BLaER1 (cell line): ENCODE measurements around the gene IRX3.

ENCODE experiments used
- H3K27ac ChIP-seq: shearing (Covaris generic); formaldehyde crosslinking; 2 replicates; pipeline ENCODE4 v1.8.1; 2022
- H3K27me3 ChIP-seq: shearing (Covaris generic); formaldehyde crosslinking; 2 replicates; pipeline ENCODE4 v1.8.1; 2022
- H3K36me3 ChIP-seq: shearing (Covaris generic); formaldehyde crosslinking; 2 replicates; pipeline ENCODE4 v1.8.1; 2022
- H3K4me1 ChIP-seq: shearing (Covaris generic); formaldehyde crosslinking; 2 replicates; pipeline ENCODE4 v1.8.1; 2022
- H3K4me2 ChIP-seq: shearing (Covaris generic); formaldehyde crosslinking; 2 replicates; pipeline ENCODE4 v1.8.1; 2022
- H3K4me3 ChIP-seq: shearing (Covaris generic); formaldehyde crosslinking; 2 replicates; pipeline ENCODE4 v1.8.1; 2022
- H3K9ac ChIP-seq: shearing (Covaris generic); formaldehyde crosslinking; 2 replicates; pipeline ENCODE4 v1.8.1; 2022
- H3K9me3 ChIP-seq: shearing (Covaris generic); formaldehyde crosslinking; 2 replicates; pipeline ENCODE4 v1.8.1; 2022
- H4K20me1 ChIP-seq: shearing (Covaris generic); formaldehyde crosslinking; 2 replicates; pipeline ENCODE4 v1.8.1; 2022
- Cebpa-rat ChIP-seq: shearing (Covaris generic); IDR thresholded peaks from 2 replicates; pipeline ENCODE4 v1.8.1; 2022

The IRX3 gene

GRCh38 chr16:54291656-54292487 lies 5.3 kb upstream of the IRX3 start:
- Histone ChIP-seq H3K4me3 (no peak overlapping the region), H3K9me3 (peaks cover 20% of the 10 kb centered on the region; the same call in 1 of the 2 replicates), H3K4me2 (no peak overlapping the region), H3K9ac (no peak overlapping the region), H3K27me3 (peaks cover 68% of the 10 kb centered on the region), H3K4me1 (peaks cover 9% of the 10 kb centered on the region), H4K20me1 (peaks cover 39% of the 10 kb centered on the region), H3K36me3 (no peaks in the 10 kb centered on the region), H3K27ac (no peak overlapping the region)
- no peak for TF ChIP-seq Cebpa-rat

- H3K9ac ChIP-seq: no peak overlapping the region
- no peak overlapping the region for H3K27ac ChIP-seq
- peaks cover 77% of the 10 kb centered on the region for H3K27me3 ChIP-seq
- H3K9me3 ChIP-seq: peaks cover 19% of the 10 kb centered on the region; the same call in 1 of the 2 replicates
- H4K20me1 ChIP-seq: peaks cover 47% of the 10 kb centered on the region
- peaks cover 16% of the 10 kb centered on the region for H3K4me1 ChIP-seq
- no peak for TF ChIP-seq Cebpa-rat
- H3K4me2 ChIP-seq: no peak overlapping the region
- no peaks in the 10 kb centered on the region for H3K36me3 ChIP-seq
- no peak overlapping the region for H3K4me3 ChIP-seq
These were observed 4.5 kb upstream of the IRX3 start for GRCh38 chr16:54290833-54291655.

DNA sequence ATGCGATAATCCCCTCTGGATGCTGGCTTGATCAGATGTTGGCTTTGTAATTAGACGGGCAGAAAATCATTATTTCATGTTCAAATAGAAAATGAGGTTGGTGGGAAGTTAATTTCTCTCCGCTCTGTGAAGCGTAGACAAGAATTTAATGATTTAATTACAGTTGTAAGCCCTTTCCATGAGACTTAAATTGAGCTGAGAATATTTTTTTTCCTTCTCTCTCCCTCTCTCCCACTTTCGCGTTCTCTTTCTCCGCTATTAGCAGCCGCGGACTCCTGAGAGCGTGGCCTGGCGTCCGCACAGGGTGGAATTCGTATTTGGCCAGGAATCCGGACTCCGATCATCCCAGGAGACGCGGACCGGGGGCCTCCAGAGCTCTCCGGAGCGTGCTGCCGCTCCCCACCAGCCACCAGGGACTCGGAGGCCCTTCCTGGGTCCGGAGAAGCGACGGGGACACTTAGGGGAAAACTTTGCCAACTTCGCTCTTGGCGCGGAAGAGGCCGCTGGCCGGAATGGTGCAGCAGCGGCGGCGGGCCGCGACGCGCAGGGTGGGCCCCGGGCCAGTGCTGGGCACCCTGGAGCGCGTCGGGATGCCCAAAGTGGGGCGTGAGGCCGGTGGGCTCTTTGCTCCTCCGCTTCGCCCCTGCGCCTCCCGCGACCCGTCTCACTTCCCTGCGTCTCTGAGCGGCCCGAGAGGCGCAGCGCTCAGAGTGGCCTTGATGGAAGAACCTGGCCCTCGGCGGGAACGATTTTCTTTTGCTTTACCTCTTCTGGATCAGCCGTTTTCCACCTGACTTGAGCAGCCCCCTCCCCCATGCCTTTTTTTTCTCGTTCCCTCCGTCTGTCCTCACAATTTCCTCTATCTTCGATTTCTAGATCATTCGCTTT lies 3.6 kb upstream of the IRX3 start:
- H4K20me1 ChIP-seq: peaks cover 56% of the 10 kb centered on the region
- H3K9me3 ChIP-seq: peaks cover 24% of the 10 kb centered on the region; the same call in 1 of the 2 replicates
- H3K4me2 ChIP-seq: no peak overlapping the region
- H3K27ac ChIP-seq: no peak overlapping the region
- TF ChIP-seq Cebpa-rat: no peak
- H3K9ac ChIP-seq: no peak overlapping the region
- peaks cover 85% of the 10 kb centered on the region for H3K27me3 ChIP-seq
- H3K4me3 ChIP-seq: no peak overlapping the region
- no peaks in the 10 kb centered on the region for H3K36me3 ChIP-seq
- H3K4me1 ChIP-seq: peaks cover 25% of the 10 kb centered on the region

GRCh38 chr16:54289242-54289944 lies 2.8 kb upstream of the IRX3 start:
- TF ChIP-seq Cebpa-rat: no peak
- Histone ChIP-seq H3K4me3 (no peak overlapping the region), H3K36me3 (no peaks in the 10 kb centered on the region), H4K20me1 (peaks cover 64% of the 10 kb centered on the region), H3K27ac (no peak overlapping the region), H3K9ac (no peak overlapping the region), H3K27me3 (peaks cover 88% of the 10 kb centered on the region), H3K9me3 (peaks cover 25% of the 10 kb centered on the region; the same call in 1 of the 2 replicates), H3K4me1 (peaks cover 30% of the 10 kb centered on the region), H3K4me2 (no peak overlapping the region)

DNA sequence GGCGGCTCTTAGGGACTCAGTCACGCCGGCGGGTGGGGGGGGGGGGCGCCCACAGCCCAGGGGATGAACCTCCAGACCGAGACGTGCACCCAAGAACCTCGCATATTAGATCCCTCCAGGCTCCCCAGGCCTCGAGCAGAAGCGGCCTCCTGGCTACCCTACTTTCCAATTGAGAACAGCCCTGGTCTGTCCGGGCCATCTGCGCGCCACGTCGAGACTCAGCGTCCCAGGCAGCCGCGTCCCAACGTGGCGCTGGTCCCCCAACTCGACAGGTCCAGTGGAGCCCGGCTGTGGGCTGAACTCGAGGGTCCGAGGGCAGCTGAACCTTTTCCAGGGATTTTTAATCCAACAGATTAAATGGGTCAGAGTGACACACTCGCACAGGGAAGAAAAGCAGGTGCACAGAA lies 2.3 kb upstream of the IRX3 start:
- peaks cover 36% of the 10 kb centered on the region for H3K4me1 ChIP-seq
- peaks cover 25% of the 10 kb centered on the region; the same call in 1 of the 2 replicates for H3K9me3 ChIP-seq
- no peak overlapping the region for H3K4me2 ChIP-seq
- H3K27ac ChIP-seq: no peak overlapping the region
- no peaks in the 10 kb centered on the region for H3K36me3 ChIP-seq
- H3K9ac ChIP-seq: no peak overlapping the region
- no peak for TF ChIP-seq Cebpa-rat
- H3K27me3 ChIP-seq: peaks cover 93% of the 10 kb centered on the region
- no peak overlapping the region for H3K4me3 ChIP-seq
- H4K20me1 ChIP-seq: peaks cover 69% of the 10 kb centered on the region

DNA sequence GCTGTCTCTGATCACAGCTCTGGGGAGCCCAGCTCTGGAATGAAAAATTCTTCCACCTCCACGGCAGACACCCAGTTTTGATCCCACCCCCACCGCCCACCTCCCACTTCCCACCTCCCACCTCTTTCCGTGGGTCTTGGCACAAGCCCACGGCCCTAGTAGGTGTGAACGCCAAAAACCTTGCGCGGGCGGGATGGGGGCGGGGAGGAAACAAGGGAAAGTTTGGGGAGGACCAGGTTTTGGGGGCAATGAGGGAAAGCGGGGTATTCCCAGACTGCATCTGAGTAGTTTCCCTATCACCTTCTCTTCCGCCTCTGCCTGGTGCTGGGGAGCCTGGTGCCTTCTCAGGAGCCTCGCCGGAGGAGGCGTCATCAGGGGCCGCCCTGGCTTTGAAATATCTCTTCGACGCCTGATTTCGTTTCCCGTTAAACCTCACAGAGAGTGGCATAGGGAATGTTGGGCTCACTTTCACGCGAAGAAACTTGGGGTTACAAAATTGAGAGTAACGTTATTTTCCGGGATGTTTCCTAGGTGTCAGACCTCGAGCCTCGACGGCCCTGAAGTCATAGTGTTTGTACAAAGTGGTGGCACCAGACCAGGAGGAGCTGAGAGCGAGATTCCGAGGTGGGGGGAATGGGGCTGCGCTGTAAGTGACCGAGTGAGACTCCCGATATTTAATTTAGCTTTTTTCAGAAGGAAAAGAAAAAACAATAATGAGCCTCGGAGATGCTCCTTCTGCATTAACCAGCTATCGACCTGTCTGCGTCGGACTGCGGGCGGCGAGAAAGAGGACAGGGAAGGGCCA lies 1.6 kb upstream of the IRX3 start:
- no peak overlapping the region for H3K9ac ChIP-seq

GRCh38 chr16:54287131-54288029 lies 793 bp upstream of the IRX3 start:
- Histone ChIP-seq H3K36me3 (no peaks in the 10 kb centered on the region), H3K27me3 (peaks cover 100% of the 10 kb centered on the region), H3K9ac (no peak overlapping the region), H4K20me1 (peaks cover 84% of the 10 kb centered on the region), H3K4me1 (peaks cover 37% of the 10 kb centered on the region), H3K27ac (no peak overlapping the region), H3K4me2 (peak overlapping the region; percentile 91), H3K4me3 (peak overlapping the region; percentile 62), H3K9me3 (peaks cover 25% of the 10 kb centered on the region; the same call in 1 of the 2 replicates)
- TF ChIP-seq Cebpa-rat: no peak

More for the DNA sequence above, 1.6 kb upstream of the IRX3 start:
- Histone ChIP-seq H3K4me2 (no peak overlapping the region), H3K27me3 (peaks cover 96% of the 10 kb centered on the region), H3K36me3 (no peaks in the 10 kb centered on the region), H4K20me1 (peaks cover 75% of the 10 kb centered on the region), H3K27ac (no peak overlapping the region), H3K9me3 (peaks cover 25% of the 10 kb centered on the region; the same call in 1 of the 2 replicates), H3K4me3 (no peak overlapping the region), H3K4me1 (peaks cover 37% of the 10 kb centered on the region)
- no peak for TF ChIP-seq Cebpa-rat
